Measurements from ENCODE around the gene GNRHR. TPM values are rescaled to one million over a fixed set of nuclear protein-coding genes. Genes with fewer than 3 reads are reported as not detected.
"Not testable (repeated sequence)": the region's sequence is repeated elsewhere in the genome, so short reads cannot be mapped to it uniquely, and the experiment has no call there.

The GNRHR gene
- total RNA-seq, 6 donors from 2014 or later, result not detected

DNA sequence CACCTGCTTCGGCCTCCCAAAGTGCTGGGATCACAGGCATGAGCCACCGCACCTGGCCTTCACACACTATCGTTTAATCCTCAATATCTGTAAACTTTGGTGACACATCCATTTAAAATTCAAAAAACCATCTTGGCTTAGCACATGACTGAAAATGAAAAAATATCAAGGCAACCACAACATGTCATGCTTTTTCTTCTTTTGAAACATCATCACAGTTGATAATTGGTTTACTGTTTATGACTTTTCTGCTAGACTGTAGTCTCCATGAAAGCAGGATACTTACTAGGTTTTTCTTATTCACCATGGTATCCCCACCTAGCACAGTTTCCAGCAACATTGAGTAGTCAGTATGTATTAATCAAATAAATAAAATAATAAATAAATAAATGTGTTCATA is 11.0 kb downstream of the GNRHR start:
- H3K4me1 ChIP-seq, result no peaks in the 10 kb centered on the region
- TF ChIP-seq CTCF (IDR thresholded peaks at IDR 0.05) (no peak), POLR2AphosphoS5 (IDR thresholded peaks at IDR 0.05) (no peak), POLR2A (IDR thresholded peaks at IDR 0.05) (no peak), EP300 (IDR thresholded peaks at IDR 0.05) (no peak)
- no peaks in the 10 kb centered on the region for H3K36me3 ChIP-seq
- WGBS, 2 donors, result 93% methylated on average over 3 of the region's 3 CpGs
- H3K4me3 ChIP-seq, result no peak overlapping the region
- no peak overlapping the region for H3K27ac ChIP-seq
- no peak for DNase-seq
- no peak for ATAC-seq (ENCODE audit: low FRiP score in 2 of 2)
- no peaks in the 10 kb centered on the region for H3K27me3 ChIP-seq
- H3K9me3 ChIP-seq, result no peaks in the 10 kb centered on the region

DNA sequence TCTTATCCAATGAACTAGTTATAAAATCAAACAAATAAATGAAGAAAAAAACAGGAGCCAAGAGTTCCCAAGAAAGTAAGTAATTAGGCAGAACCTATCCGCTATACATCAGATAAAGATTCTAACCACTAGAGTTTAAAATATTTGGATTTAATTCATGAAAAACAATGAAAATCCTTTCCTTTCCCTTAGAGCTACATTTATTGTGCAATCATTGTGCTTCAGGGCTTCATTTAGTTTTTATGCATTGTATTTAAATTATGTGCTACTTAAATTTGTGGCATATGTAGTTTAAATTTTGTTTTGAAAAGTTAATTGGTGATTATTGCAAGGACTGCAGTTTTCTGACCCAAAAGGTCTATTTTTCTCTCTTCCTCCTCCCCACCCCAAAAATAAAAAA is 17.9 kb downstream of the GNRHR start:
- H3K9me3 ChIP-seq, result no peaks in the 10 kb centered on the region
- 100% methylated on average over 1 of the region's 1 CpG for WGBS, 2 donors
- no peaks in the 10 kb centered on the region for H3K4me1 ChIP-seq
- H3K36me3 ChIP-seq, result no peaks in the 10 kb centered on the region
- DNase-seq, result no peak
- ATAC-seq (ENCODE audit: low FRiP score in 2 of 2), result no peak
- no peaks in the 10 kb centered on the region for H3K27me3 ChIP-seq
- TF ChIP-seq POLR2AphosphoS5 (IDR thresholded peaks at IDR 0.05) (no peak), CTCF (IDR thresholded peaks at IDR 0.05) (no peak), POLR2A (IDR thresholded peaks at IDR 0.05) (no peak), EP300 (IDR thresholded peaks at IDR 0.05) (no peak)
- no peak overlapping the region for H3K27ac ChIP-seq
- H3K4me3 ChIP-seq, result no peak overlapping the region

GRCh38 chr4:67735325-67735724 is 18.9 kb downstream of the GNRHR start:
- Histone ChIP-seq H3K9me3 (no peaks in the 10 kb centered on the region), H3K27me3 (no peaks in the 10 kb centered on the region), H3K27ac (no peak overlapping the region), H3K4me1 (no peaks in the 10 kb centered on the region), H3K4me3 (no peak overlapping the region), H3K36me3 (no peaks in the 10 kb centered on the region)
- no peak for DNase-seq
- ATAC-seq (ENCODE audit: low FRiP score in 2 of 2), result no peak
- TF ChIP-seq POLR2AphosphoS5 (IDR thresholded peaks at IDR 0.05) (no peak), CTCF (IDR thresholded peaks at IDR 0.05) (no peak), POLR2A (IDR thresholded peaks at IDR 0.05) (no peak), EP300 (IDR thresholded peaks at IDR 0.05) (no peak)

- not testable (repeated sequence) for H3K9me3 ChIP-seq; H3K27ac ChIP-seq; H3K4me1 ChIP-seq; ATAC-seq (ENCODE audit: low FRiP score in 2 of 2); H3K27me3 ChIP-seq; H3K4me3 ChIP-seq; H3K36me3 ChIP-seq; DNase-seq
- WGBS, 2 donors, result 97% methylated on average over 3 of the region's 3 CpGs
Observed at GRCh38 chr4:67730511-67730910, 23.7 kb downstream of the GNRHR start.

- ATAC-seq (ENCODE audit: low FRiP score in 2 of 2) (no peak), DNase-seq (no peak)
- no peak overlapping the region for H3K4me3 ChIP-seq
- H3K4me1 ChIP-seq, result no peaks in the 10 kb centered on the region
- no peak for TF ChIP-seq POLR2A (IDR thresholded peaks at IDR 0.05)
- no peak for TF ChIP-seq CTCF (IDR thresholded peaks at IDR 0.05)
- TF ChIP-seq POLR2AphosphoS5 (IDR thresholded peaks at IDR 0.05), result no peak
- no peak for TF ChIP-seq EP300 (IDR thresholded peaks at IDR 0.05)
- 58 to 59% methylated on average over 4 of the region's 4 CpGs for WGBS, 2 donors
- no peaks in the 10 kb centered on the region for H3K36me3 ChIP-seq
- H3K9me3 ChIP-seq, result peaks cover 0 to 6% (median 0%) of the 10 kb centered on the region in 4 donors
- H3K27me3 ChIP-seq, result no peaks in the 10 kb centered on the region
- H3K27ac ChIP-seq, result no peak overlapping the region
Observed at GRCh38 chr4:67727124-67727850, 26.9 kb downstream of the GNRHR start.

All from upper lobe of left lung (tissue), 6 donors.